IMR-90 (cell line): ENCODE measurements around the gene ADAMTS12. TPM values are rescaled to one million over a fixed set of nuclear protein-coding genes. Genes with fewer than 3 reads are reported as not detected.

Experiments used
- ATAC-seq: fragments of 200-7000 bp; cut with Tn5 transposase; 2 replicates; pipeline ENCODE4 v1.9.1; 2020; ENCODE audit warnings: low read depth, mild to moderate bottlenecking, moderate library complexity
- BruUV-seq: library from RNA; stranded (reverse); fragments of 400-500 nt; replicated peaks from 2 replicates; lab custom pipeline; 2021; lab: Mats Ljungman, UMichigan
- CTCF ChIA-PET: fragments of 300-600 bp; formaldehyde crosslinking; extraction: SDS; loops from one replicate; lab custom pipeline; 2021; ENCODE audit warnings: antibody characterized with exemption; lab: Yijun Ruan, JAX
- POLR2A ChIA-PET: fragments of 300-600 bp; sonication (Branson Sonifier 250); formaldehyde crosslinking; loops from one replicate; lab custom pipeline; 2022; ENCODE audit warnings: antibody characterized with exemption; ENCODE audit not compliant: unreplicated experiment; lab: Charles Lee
- DNase-seq: peaks from one replicate; pipeline ENCODE4 v3.0.0; 2013
- H2AFZ ChIP-seq: replicated peaks from 2 replicates; pipeline ENCODE3; 2013; ENCODE audit warnings: low read length, mild to moderate bottlenecking; ENCODE audit not compliant: poor library complexity
- H2AK5ac ChIP-seq: 2 replicates; pipeline ENCODE4 v1.6.1; 2013; ENCODE audit warnings: low read depth, low read length, inconsistent platforms
- H2AK9ac ChIP-seq: replicated peaks from 2 replicates; pipeline ENCODE3; 2013; ENCODE audit warnings: mild to moderate bottlenecking, low read depth, low read length, moderate library complexity; ENCODE audit not compliant: poor library complexity
- H2BK120ac ChIP-seq: 2 replicates; pipeline ENCODE4 v1.6.1; 2013; ENCODE audit warnings: low read depth, low read length, inconsistent platforms
- H2BK15ac ChIP-seq: 3 replicates; pipeline ENCODE4 v1.6.1; 2013; ENCODE audit warnings: low read depth, low read length, inconsistent platforms
- H2BK20ac ChIP-seq: 2 replicates; pipeline ENCODE4 v1.6.1; 2013; ENCODE audit warnings: low read depth, mild to moderate bottlenecking, inconsistent platforms, low read length, moderate library complexity
- H2BK5ac ChIP-seq: 2 replicates; pipeline ENCODE4 v1.6.1; 2013; ENCODE audit warnings: mild to moderate bottlenecking, low read depth, low read length, inconsistent platforms; ENCODE audit not compliant: poor library complexity, severe bottlenecking
- H3K14ac ChIP-seq: replicated peaks from 2 replicates; pipeline ENCODE4 v1.6.1; 2013; ENCODE audit warnings: low read depth, low read length, inconsistent platforms
- H3K18ac ChIP-seq: 2 replicates; pipeline ENCODE4 v1.6.1; 2013; ENCODE audit warnings: low read depth, low read length, control low read depth
- H3K23ac ChIP-seq: 2 replicates; pipeline ENCODE4 v1.6.1; 2013; ENCODE audit warnings: low read depth, low read length, inconsistent platforms
- H3K27ac ChIP-seq: 2 replicates; pipeline ENCODE4 v1.5.1; 2013; ENCODE audit warnings: mild to moderate bottlenecking, control low read depth, low read length; ENCODE audit not compliant: insufficient read depth
- H3K27me3 ChIP-seq: 2 replicates; pipeline ENCODE4 v1.6.1; 2013; ENCODE audit warnings: low read length; ENCODE audit not compliant: control insufficient read depth, insufficient read depth
- H3K36me3 ChIP-seq: 2 replicates; pipeline ENCODE4 v1.6.1; 2013; ENCODE audit warnings: low read length, mixed read lengths; ENCODE audit not compliant: control insufficient read depth, insufficient read depth
- H3K4ac ChIP-seq: 2 replicates; pipeline ENCODE4 v1.6.1; 2013; ENCODE audit warnings: low read depth, low read length, inconsistent platforms
- H3K4me1 ChIP-seq: 2 replicates; pipeline ENCODE4 v1.6.1; 2013; ENCODE audit warnings: low read length, mixed read lengths; ENCODE audit not compliant: control insufficient read depth, insufficient read depth
- H3K4me2 ChIP-seq: 2 replicates; pipeline ENCODE4 v1.6.1; 2013; ENCODE audit warnings: low read depth, mild to moderate bottlenecking, control low read depth, low read length, moderate library complexity
- H3K4me3 ChIP-seq: 2 replicates; pipeline ENCODE4 v1.5.1; 2013; ENCODE audit warnings: low read depth, mild to moderate bottlenecking, control low read depth, low read length, moderate library complexity; ENCODE audit not compliant: insufficient read depth
- H3K56ac ChIP-seq: 2 replicates; pipeline ENCODE4 v1.6.1; 2013; ENCODE audit warnings: low read length, inconsistent platforms; ENCODE audit not compliant: insufficient read depth; ENCODE audit errors: extremely low read depth
- H3K79me1 ChIP-seq, 2 experiments: 2 replicates each; pipeline ENCODE4 v1.6.1; 2013; ENCODE audit warnings: low read length in 2 of 2, inconsistent platforms in 1 of 2, low read depth in 1 of 2
- H3K9ac ChIP-seq: 2 replicates; pipeline ENCODE4 v1.6.1; 2013; ENCODE audit warnings: low read depth, low read length, control low read depth
- H3K9me1 ChIP-seq: 2 replicates; pipeline ENCODE4 v1.6.1; 2013; ENCODE audit warnings: low read length, inconsistent platforms; ENCODE audit not compliant: insufficient read depth
- H3K9me3 ChIP-seq: 2 replicates; pipeline ENCODE4 v1.6.1; 2013; ENCODE audit warnings: low read length; ENCODE audit not compliant: control insufficient read depth, insufficient read depth
- H4K20me1 ChIP-seq: 2 replicates; pipeline ENCODE4 v1.6.1; 2013; ENCODE audit warnings: low read length, inconsistent platforms; ENCODE audit not compliant: insufficient read depth
- H4K5ac ChIP-seq: 2 replicates; pipeline ENCODE4 v1.6.1; 2013; ENCODE audit warnings: mild to moderate bottlenecking, low read depth, low read length, control low read depth
- H4K8ac ChIP-seq, 2 experiments: 2 replicates each; pipeline ENCODE4 v1.6.1; 2013; ENCODE audit warnings: low read depth in 2 of 2, low read length in 2 of 2, control low read depth in 1 of 2, inconsistent platforms in 1 of 2
- H4K91ac ChIP-seq: 2 replicates; pipeline ENCODE4 v1.6.1; 2013; ENCODE audit warnings: low read depth, low read length, inconsistent platforms; ENCODE audit not compliant: insufficient read depth
- CHD1 ChIP-seq: IDR thresholded peaks from 2 replicates; pipeline ENCODE4 v1.6.1; 2012; ENCODE audit warnings: low read depth, low read length, improper control_type of control experiment
- MAZ ChIP-seq: IDR thresholded peaks from 2 replicates; pipeline ENCODE4 v1.6.1; 2012; ENCODE audit warnings: low read depth, mild to moderate bottlenecking, low read length, improper control_type of control experiment, moderate library complexity, borderline replicate concordance
- MXI1 ChIP-seq: IDR thresholded peaks from 2 replicates; pipeline ENCODE4 v1.6.1; 2012; ENCODE audit warnings: low read depth, mild to moderate bottlenecking, low read length, moderate library complexity, borderline replicate concordance
- NFE2L2 ChIP-seq: fragments of 150-350 bp; IDR thresholded peaks from 2 replicates; pipeline ENCODE4 v1.6.1; 2016; ENCODE audit warnings: low read depth, mild to moderate bottlenecking, low read length
- WGBS, 2 experiments: methylation state at CpG; one replicate each; pipeline versions ENCODE4 v1.1.5 to v1.1.7; 2013; ENCODE audit warnings: missing lambda C conversion rate in 2 of 2; ENCODE audit not compliant: insufficient read length in 1 of 2; ENCODE audit errors: extremely low coverage in 2 of 2; 5-methylcytosine and 5-hydroxymethylcytosine counted together
- dilution Hi-C: fragments of 300-500 bp; cut with HindIII; formaldehyde crosslinking; loops from one replicate; pipeline ENCODE4 v1.14.3; 2018; ENCODE audit warnings: low sequenced_read_pairs; ENCODE audit not compliant: unreplicated experiment
- in situ Hi-C: fragments of 300-500 bp; cut with MboI; formaldehyde crosslinking; loops from 3 replicates; pipeline ENCODE4 v1.14.3; 2019; ENCODE audit warnings: low sequenced_read_pairs, inconsistent platforms, mixed read lengths
- intact Hi-C: fragments of 100-400 bp; cut with micrococcal nuclease; formaldehyde crosslinking; loops from 2 replicates; pipeline ENCODE4 v1.10.0; 2022
- polyA plus RNA-seq, 3 experiments: library from polyadenylated mRNA; depleted of rRNA; stranded (reverse); fragments of >200 nt; gene quantifications; 2 replicates each; pipeline ENCODE4 v1.2.3, GENCODE V29; 2012; ENCODE audit warnings: low replicate concordance in 1 of 3
- total RNA-seq: library from RNA; depleted of rRNA; stranded (reverse); fragments of >200 nt; gene quantifications from 2 replicates; pipeline ENCODE4 v1.2.3, GENCODE V29; 2012
- TF ChIP-seq, protein P1 (sequence below): fragments of 150-350 bp; IDR thresholded peaks from 2 replicates; pipeline ENCODE4 v1.6.1; 2017; ENCODE audit warnings: mild to moderate bottlenecking, antibody characterized with exemption, low read length, low read depth
- TF ChIP-seq, protein P2 (sequence below): fragments of 150-350 bp; IDR thresholded peaks from 2 replicates; pipeline ENCODE4 v1.6.1; 2016; ENCODE audit warnings: low read depth, mild to moderate bottlenecking, low read length, moderate library complexity, borderline replicate concordance

ADAMTS12 gene
- total and polyA plus RNA-seq, 2 of the 4 experiments (the other 2 are of a cell fraction) = 27.3 to 51.3 TPM

DNA sequence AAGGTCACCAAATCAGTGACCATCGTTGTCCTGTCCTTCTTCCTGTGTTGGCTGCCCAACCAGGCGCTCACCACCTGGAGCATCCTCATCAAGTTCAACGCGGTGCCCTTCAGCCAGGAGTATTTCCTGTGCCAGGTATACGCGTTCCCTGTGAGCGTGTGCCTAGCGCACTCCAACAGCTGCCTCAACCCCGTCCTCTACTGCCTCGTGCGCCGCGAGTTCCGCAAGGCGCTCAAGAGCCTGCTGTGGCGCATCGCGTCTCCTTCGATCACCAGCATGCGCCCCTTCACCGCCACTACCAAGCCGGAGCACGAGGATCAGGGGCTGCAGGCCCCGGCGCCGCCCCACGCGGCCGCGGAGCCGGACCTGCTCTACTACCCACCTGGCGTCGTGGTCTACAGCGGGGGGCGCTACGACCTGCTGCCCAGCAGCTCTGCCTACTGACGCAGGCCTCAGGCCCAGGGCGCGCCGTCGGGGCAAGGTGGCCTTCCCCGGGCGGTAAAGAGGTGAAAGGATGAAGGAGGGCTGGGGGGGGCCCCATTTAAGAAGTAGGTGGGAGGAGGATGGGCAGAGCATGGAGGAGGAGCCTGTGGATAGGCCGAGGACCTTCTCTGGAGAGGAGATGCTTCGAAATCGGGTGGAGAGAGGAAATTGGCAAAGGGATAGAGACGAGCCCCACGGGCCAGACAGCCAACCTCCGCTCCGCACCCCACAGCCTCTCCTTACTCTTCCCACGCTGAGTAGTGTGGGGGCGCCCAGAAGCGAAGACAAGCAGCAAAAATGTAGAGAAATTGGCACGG is 46.1 kb upstream of the ADAMTS12 start:
- no peak overlapping the region for H2BK120ac ChIP-seq
- no peak overlapping the region for H3K27ac ChIP-seq
- no peak for DNase-seq
- H3K79me1 ChIP-seq = no peaks in the 10 kb centered on the region
- no peak overlapping the region for H3K18ac ChIP-seq
- no peak overlapping the region for H3K4me2 ChIP-seq
- no peak overlapping the region for H2AFZ ChIP-seq
- ChIA-PET CTCF (no interaction called here), POLR2A (no interaction called here)
- no peaks in the 10 kb centered on the region for H3K9me1 ChIP-seq
- no peak overlapping the region for H2AK5ac ChIP-seq
- no peak overlapping the region for H4K8ac ChIP-seq
- H3K4me3 ChIP-seq = no peak overlapping the region
- H2BK15ac ChIP-seq = no peak overlapping the region
- no peak overlapping the region for H3K14ac ChIP-seq
- no TSS peak for BruUV-seq
- H2AK9ac ChIP-seq = no peak overlapping the region
- no peak overlapping the region for H4K5ac ChIP-seq
- ATAC-seq = no peak
- WGBS, 2 experiments = 39% methylated on average over 6 of the region's 54 CpGs; no CpG with 5 or more reads in 1 of the 2 experiments
- dilution Hi-C loops = no loop called here
- H3K9me3 ChIP-seq = peaks cover 5% of the 10 kb centered on the region; the same call in 1 of the 2 replicates
- H2BK5ac ChIP-seq = no peak overlapping the region
- H3K4ac ChIP-seq = no peak overlapping the region
- no peaks in the 10 kb centered on the region for H3K36me3 ChIP-seq
- no peaks in the 10 kb centered on the region; the same call in 1 of the 2 replicates for H4K20me1 ChIP-seq
- TF ChIP-seq MXI1 = no peak
- TF ChIP-seq CHD1 = no peak
- no peak for TF ChIP-seq NFE2L2
- no peak for TF ChIP-seq MAZ
- TF ChIP-seq, protein P1, sequence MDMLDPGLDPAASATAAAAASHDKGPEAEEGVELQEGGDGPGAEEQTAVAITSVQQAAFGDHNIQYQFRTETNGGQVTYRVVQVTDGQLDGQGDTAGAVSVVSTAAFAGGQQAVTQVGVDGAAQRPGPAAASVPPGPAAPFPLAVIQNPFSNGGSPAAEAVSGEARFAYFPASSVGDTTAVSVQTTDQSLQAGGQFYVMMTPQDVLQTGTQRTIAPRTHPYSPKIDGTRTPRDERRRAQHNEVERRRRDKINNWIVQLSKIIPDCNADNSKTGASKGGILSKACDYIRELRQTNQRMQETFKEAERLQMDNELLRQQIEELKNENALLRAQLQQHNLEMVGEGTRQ = no peak
- TF ChIP-seq, protein P2, sequence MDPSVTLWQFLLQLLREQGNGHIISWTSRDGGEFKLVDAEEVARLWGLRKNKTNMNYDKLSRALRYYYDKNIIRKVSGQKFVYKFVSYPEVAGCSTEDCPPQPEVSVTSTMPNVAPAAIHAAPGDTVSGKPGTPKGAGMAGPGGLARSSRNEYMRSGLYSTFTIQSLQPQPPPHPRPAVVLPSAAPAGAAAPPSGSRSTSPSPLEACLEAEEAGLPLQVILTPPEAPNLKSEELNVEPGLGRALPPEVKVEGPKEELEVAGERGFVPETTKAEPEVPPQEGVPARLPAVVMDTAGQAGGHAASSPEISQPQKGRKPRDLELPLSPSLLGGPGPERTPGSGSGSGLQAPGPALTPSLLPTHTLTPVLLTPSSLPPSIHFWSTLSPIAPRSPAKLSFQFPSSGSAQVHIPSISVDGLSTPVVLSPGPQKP = no peak
- intact Hi-C loops = loop anchor here (10.0 kb wide), 1 partner anchor 323 kb away; no protein-coding TSS in a partner anchor
- H3K27me3 ChIP-seq = peaks cover 60% of the 10 kb centered on the region
- H2BK20ac ChIP-seq = no peak overlapping the region
- H3K9ac ChIP-seq = no peak overlapping the region
- H4K91ac ChIP-seq = no peak overlapping the region
- in situ Hi-C loops = no loop called here
- H3K23ac ChIP-seq = no peak overlapping the region
- H3K4me1 ChIP-seq = no peaks in the 10 kb centered on the region
- no peak overlapping the region for H3K56ac ChIP-seq
